ENCODE data around the gene FAM9C.

DNA sequence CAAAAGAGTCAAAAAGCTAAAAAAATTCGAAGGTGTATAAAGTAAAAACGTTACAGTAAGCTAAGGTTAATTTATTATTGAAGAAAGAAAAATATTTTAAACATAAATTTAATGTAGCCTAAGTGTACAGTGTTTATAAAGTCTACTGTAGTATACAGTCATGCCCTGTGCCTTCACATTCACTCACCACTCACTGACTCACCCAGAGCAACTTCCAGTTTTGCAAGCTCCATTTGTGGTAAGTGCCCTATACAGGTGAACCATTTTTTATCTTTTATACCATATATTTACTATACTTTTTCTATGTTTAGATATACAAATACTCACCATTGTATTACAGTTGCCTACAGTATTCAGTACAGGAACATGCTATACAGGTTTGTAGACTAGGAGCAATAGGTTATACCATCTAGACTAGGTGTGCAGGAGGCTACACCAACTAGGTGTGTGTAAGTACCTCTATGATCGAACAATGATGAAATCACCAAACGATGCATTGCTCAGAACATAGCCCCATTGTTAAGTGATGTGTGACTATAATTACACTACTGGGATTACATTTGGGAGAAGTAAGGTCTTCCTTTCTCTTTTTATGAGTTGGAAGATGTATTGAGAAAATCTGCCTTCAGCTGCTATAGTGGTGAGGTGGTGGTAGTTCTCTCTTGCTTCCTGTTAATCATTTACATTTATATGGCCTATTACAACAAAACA is 42.3 kb downstream of the FAM9C start:
- TF ChIP-seq, protein P1, sequence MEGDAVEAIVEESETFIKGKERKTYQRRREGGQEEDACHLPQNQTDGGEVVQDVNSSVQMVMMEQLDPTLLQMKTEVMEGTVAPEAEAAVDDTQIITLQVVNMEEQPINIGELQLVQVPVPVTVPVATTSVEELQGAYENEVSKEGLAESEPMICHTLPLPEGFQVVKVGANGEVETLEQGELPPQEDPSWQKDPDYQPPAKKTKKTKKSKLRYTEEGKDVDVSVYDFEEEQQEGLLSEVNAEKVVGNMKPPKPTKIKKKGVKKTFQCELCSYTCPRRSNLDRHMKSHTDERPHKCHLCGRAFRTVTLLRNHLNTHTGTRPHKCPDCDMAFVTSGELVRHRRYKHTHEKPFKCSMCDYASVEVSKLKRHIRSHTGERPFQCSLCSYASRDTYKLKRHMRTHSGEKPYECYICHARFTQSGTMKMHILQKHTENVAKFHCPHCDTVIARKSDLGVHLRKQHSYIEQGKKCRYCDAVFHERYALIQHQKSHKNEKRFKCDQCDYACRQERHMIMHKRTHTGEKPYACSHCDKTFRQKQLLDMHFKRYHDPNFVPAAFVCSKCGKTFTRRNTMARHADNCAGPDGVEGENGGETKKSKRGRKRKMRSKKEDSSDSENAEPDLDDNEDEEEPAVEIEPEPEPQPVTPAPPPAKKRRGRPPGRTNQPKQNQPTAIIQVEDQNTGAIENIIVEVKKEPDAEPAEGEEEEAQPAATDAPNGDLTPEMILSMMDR (optimal IDR thresholded peaks at IDR 0.05 in 1 of 3, IDR thresholded peaks at IDR 0.05 in 1 of 3, conservative IDR thresholded peaks at IDR 0.05 in 1 of 3; ENCODE audit: extremely low read depth in 1 of 3, insufficient read depth in 2 of 3, low read length in 3 of 3) = no peak
- no peak for TF ChIP-seq EZH2 (IDR thresholded peaks at IDR 0.05; ENCODE audit: low read length)
